Right lobe of liver (tissue), 6 donors: ENCODE results near the gene RGS12. TPM values are rescaled to one million over a fixed set of nuclear protein-coding genes. Genes with fewer than 3 reads are reported as not detected.

Experiments
- ATAC-seq, 4 donors: fragments of 200-7000 bp; cut with Tn5 transposase; one replicate each; pipeline ENCODE4 v1.9.1; 2020; ENCODE audit warnings: mild to moderate bottlenecking in 4 of 4, moderate library complexity in 4 of 4
- DNase-seq, 3 donors: peaks; one replicate each; pipeline ENCODE4 v3.0.0-alpha.2; 2020
- H3K27ac ChIP-seq, 3 donors: fragments of 200-600 bp; one replicate each; pipeline ENCODE4 v1.8.0; 2022
- H3K27me3 ChIP-seq, 2 donors: fragments of 200-600 bp; one replicate each; pipeline ENCODE4 v1.8.0; 2022
- H3K36me3 ChIP-seq, 4 donors: fragments of 200-600 bp; sonication (generic) in 1 of 4; one replicate each; pipeline versions ENCODE4 v1.5.1 to v1.8.0; 2017 to 2022; ENCODE audit warnings: control low read depth in 1 of 4
- H3K4me1 ChIP-seq, 4 donors: fragments of 200-600 bp; sonication (generic) in 1 of 4; one replicate each; pipeline versions ENCODE4 v1.5.1 to v1.8.0; 2017 to 2022; ENCODE audit warnings: control low read depth in 1 of 4
- H3K4me3 ChIP-seq, 3 donors: fragments of 200-600 bp; one replicate each; pipeline ENCODE4 v1.8.0; 2022
- H3K9me3 ChIP-seq, 4 donors: fragments of 200-600 bp; sonication (generic) in 1 of 4; one replicate each; pipeline versions ENCODE4 v1.5.1 to v1.8.0; 2017 to 2022; ENCODE audit warnings: control low read depth in 1 of 4
- CTCF ChIP-seq, 4 donors: fragments of 200-600 bp in 3 of 4; fragments of 450-650 bp in 1 of 4; IDR thresholded peaks; one replicate each; pipeline versions ENCODE4 v1.5.1 to v1.8.0; 2016 to 2022; ENCODE audit warnings: antibody characterized with exemption in 4 of 4, mild to moderate bottlenecking in 2 of 4
- POLR2A ChIP-seq: fragments of 450-650 bp; IDR thresholded peaks from one replicate; pipeline ENCODE4 v1.6.1; 2017; ENCODE audit warnings: antibody characterized with exemption, mild to moderate bottlenecking
- WGBS: methylation state at CpG from one replicate; pipeline ENCODE4 v1.1.6; 2018; ENCODE audit warnings: low coverage, low lambda C conversion rate; ENCODE audit not compliant: insufficient coverage; ENCODE audit errors: missing lambda C conversion rate; 5-methylcytosine and 5-hydroxymethylcytosine counted together
- intact Hi-C, 2 donors: fragments of 100-400 bp; cut with DNase I; formaldehyde crosslinking; loops; one replicate each; pipeline versions ENCODE4 v1.11.2 to v1.14.1; 2022
- total RNA-seq, 6 experiments: library from RNA; depleted of rRNA in 2 of 6; stranded (reverse); fragments of >200 nt in 2 of 6; fragmentation: NEBNext Ultra II Directional in 3 of 6; extraction: Animal tissue kit (Norgen Biotek cat#: 25700) in 3 of 6; gene quantifications; one replicate each; pipeline versions ENCODE4 v1.1.0 to v1.2.4, GENCODE V29; 2016 to 2023
- donor health status: DM: no; HTN: yes; CAD: no.
- donor health status: DM: no; HTN: no; CAD: no.
- donor health status: DM: no; HTN: no; CAD: no.
- donor health status: DM: no; HTN: yes; CAD: no.
- donor health status: DM: no; HTN: yes; CAD: no.

Gene RGS12
- total RNA-seq, 6 experiments from 2014 or later = 15.0 to 29.6 (median 22.1) TPM

- peak in 1 of 4 donors; percentile 42 for ATAC-seq
- TF ChIP-seq POLR2A = no peak
- TF ChIP-seq CTCF (IDR thresholded peaks at IDR 0.05) = no peak
- no peak for DNase-seq
Observed at GRCh38 chr4:3263053-3263875, 29.6 kb upstream of the RGS12 start.

GRCh38 chr4:3263876-3264193 lies 29.0 kb upstream of the RGS12 start:
- intact Hi-C loops = no loop called here
- no peaks in the 10 kb centered on the region for H3K9me3 ChIP-seq
- no peaks in the 10 kb centered on the region for H3K27me3 ChIP-seq
- no peak for DNase-seq
- no peak for TF ChIP-seq POLR2A
- no peaks in the 10 kb centered on the region for H3K36me3 ChIP-seq
- no peak overlapping the region for H3K4me3 ChIP-seq
- WGBS = 66% methylated on average over 6 of the region's 6 CpGs
- H3K27ac ChIP-seq = no peak overlapping the region
- no peaks in the 10 kb centered on the region for H3K4me1 ChIP-seq
- no peak for ATAC-seq

More at GRCh38 chr4:3263053-3263875, 29.6 kb upstream of the RGS12 start:
- Histone ChIP-seq H3K4me3 (no peak overlapping the region), H3K36me3 (no peaks in the 10 kb centered on the region), H3K27ac (no peak overlapping the region), H3K4me1 (no peaks in the 10 kb centered on the region), H3K9me3 (no peaks in the 10 kb centered on the region), H3K27me3 (no peaks in the 10 kb centered on the region)
- WGBS = 73% methylated on average over 10 of the region's 28 CpGs
- intact Hi-C loops = no loop called here

- ATAC-seq = no peak
- no peaks in the 10 kb centered on the region for H3K27me3 ChIP-seq
- no peak for DNase-seq
Observed at GRCh38 chr4:3266076-3266475, 26.7 kb upstream of the RGS12 start.

GRCh38 chr4:3267576-3268394 lies 25.0 kb upstream of the RGS12 start:
- no peaks in the 10 kb centered on the region for H3K4me1 ChIP-seq
- H3K27me3 ChIP-seq = no peaks in the 10 kb centered on the region
- DNase-seq (no peak), ATAC-seq (peak in 1 of 4 donors; percentile 12)
- no peak overlapping the region for H3K27ac ChIP-seq
- H3K9me3 ChIP-seq = no peaks in the 10 kb centered on the region
- intact Hi-C loops = no loop called here
- TF ChIP-seq CTCF (IDR thresholded peaks at IDR 0.05) (no peak), POLR2A (no peak)
- H3K4me3 ChIP-seq = no peak overlapping the region
- 67% methylated on average over 8 of the region's 18 CpGs for WGBS
- H3K36me3 ChIP-seq = no peaks in the 10 kb centered on the region

More at GRCh38 chr4:3266076-3266475, 26.7 kb upstream of the RGS12 start:
- intact Hi-C loops = no loop called here
- 95% methylated on average over 3 of the region's 17 CpGs for WGBS
- H3K9me3 ChIP-seq = no peaks in the 10 kb centered on the region
- no peak for TF ChIP-seq CTCF (IDR thresholded peaks at IDR 0.05)
- TF ChIP-seq POLR2A = no peak
- H3K27ac ChIP-seq = no peak overlapping the region
- no peak overlapping the region for H3K4me3 ChIP-seq
- no peaks in the 10 kb centered on the region for H3K4me1 ChIP-seq
- no peaks in the 10 kb centered on the region for H3K36me3 ChIP-seq
